HG03558 (cell line): ENCODE data around the gene PTPRA.

ENCODE experiments used
- ATAC-seq: cut with Tn5 transposase; IDR thresholded peaks from one replicate; pipeline ENCODE4 v1.9.1; 2021; ENCODE audit warnings: moderate number of reproducible peaks; ENCODE audit not compliant: unreplicated experiment; ENCODE audit errors: extremely low read depth

The PTPRA gene

DNA sequence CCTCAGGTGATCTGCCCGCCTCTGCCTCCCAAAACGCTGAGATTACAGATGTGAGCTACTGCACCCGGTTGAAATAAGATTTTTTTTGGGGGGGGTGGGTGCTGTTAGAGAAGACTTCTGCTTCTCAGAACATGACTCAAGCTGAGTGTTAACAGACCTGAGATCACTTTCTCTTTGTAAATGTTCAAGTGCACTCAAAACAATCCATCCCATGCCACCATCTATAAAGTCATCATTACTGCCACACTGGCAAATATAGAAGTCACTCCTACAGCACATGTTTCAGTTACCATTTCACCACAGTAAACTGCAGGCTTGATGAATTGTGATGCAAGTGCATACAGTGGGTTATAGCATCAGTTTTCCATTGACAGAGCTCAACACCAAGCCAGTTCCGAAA lies 23.8 kb upstream of the PTPRA start:
- ATAC-seq: no peak

DNA sequence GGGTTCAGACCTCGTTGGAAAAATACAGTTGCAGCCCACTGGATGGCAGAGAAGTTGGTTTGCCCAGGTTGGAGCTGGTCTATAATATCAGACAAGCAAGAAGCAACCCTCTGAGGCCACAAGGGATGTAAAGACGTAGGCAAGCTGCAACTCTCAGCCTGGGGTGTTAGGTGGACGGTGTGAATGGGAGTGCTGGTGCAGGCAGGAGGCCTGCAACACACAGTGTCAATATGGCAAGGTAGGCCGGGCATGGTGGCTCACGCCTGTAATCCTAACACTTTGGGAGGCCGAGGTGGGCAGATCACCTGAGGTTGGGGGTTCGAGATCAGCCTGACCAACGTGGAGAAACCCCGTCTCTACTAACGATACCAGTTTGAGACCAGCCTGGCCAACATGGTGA lies 22.2 kb upstream of the PTPRA start:
- no peak for ATAC-seq

DNA sequence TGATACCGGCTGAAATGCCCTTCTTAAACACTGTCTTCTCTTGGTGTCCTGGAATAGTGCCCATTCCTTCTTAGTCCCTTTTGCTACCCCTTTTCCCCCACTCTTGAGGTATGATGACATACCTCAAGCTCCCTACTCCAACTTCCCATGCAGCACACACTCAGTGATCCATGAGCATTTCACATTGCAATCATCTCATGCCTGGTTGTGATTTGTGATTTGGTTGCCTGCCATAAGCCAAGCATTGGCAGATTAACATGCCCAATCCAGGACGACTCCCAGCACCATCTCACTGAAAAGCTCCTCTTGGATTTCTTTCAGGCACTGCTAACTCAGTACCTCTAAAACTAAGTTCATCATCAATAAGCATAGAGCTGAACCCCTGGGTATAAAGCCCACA lies 14.7 kb upstream of the PTPRA start:
- no peak for ATAC-seq

DNA sequence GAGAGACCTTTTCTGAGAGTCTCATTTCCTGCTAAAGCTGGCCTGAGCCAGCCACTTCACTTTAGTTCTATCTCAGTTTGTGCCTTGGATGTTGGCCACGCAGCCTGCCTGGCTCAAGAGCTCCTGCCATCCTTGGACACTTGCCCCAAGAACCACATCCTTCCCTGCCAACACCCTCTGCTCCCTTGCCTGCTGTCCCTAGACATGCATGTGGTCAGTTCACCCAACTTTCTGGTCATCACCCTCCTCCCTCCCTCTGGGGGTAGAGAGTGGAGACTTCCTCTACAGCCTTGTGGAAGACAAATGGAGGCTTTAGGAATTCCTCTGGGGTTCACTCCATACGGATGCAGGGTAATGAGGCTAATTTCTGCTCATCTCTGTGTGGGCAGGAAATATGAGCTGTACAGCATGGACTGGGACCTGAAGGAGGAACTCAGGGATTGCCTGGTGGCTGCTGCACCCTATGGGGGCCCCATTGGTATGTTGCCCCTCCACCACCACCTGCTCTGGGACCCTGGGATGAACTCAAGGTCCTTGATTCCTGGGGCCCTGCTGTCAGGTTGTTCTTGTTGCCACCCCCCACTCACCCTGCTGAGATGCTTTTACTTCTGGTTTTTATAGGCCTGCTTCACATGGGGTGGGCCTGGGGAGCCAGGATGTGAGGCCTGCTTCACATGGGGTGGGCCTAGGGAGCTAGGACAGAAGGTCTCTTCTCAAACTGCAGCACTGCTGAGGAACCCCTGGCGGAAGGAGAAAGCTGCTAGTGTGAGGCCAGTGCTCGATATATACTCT lies 13.8 kb upstream of the PTPRA start:
- no peak for ATAC-seq

- no peak for ATAC-seq
These were observed 8.7 kb upstream of the PTPRA start for GRCh38 chr20:2864626-2865025.

GRCh38 chr20:2865101-2865500 lies 8.2 kb upstream of the PTPRA start:
- no peak for ATAC-seq

GRCh38 chr20:2865630-2866029 lies 7.7 kb upstream of the PTPRA start:
- ATAC-seq: no peak

DNA sequence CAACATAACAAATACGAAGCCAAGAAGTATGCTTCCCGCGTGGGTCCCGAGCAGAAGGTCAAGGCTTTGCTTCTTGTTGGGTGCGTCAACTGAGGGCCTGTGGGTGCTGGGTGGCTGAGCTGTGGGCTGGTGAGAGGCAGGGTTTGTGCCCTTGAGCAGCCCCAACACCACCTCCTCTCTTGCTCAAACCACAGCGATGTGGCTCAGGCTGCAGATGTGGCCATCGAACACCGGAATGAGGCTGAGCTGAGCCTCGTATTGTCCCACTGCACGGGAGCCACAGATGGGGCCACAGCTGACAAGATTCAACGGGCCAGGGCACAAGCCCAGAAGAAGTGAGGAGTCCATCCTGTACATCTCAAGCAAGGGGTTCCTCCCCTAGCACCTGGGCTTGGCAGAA lies 7.0 kb upstream of the PTPRA start:
- no peak for ATAC-seq

DNA sequence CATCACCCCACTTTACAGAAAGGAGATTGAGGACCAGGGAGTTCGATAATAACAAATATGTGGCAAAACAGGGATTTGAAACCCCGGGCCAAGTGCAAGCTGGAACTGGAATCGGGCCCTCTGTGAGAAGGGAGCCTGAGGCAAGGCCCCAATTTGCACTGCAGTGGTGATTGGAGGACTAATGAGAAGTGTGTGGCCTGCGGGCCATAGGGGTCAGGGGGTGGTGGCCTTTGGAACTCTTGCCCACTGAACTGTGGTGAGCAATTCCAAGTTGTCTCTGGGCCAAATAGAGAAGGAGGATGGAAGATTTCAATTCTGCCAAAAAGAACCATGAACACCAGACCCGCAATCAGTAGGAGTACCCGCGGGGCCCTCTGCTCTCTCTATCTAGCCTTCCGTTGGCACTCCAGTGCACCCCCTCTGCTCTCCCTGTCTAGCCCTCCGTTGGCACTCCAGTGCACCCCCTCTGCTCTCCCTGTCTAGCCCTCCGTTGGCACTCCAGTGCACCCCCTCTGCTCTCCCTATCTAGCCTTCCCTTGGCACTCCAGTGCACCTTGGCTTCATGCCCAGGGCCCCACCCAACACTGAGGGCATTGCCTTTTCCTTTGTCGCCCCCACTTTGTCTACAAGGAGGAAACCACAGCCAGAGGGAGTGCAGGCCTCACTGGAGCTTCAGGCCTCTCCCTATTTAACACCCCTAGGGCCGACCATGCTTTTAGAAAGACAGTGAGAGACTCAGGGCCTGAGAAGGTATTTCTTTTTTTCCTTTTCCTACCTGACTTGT lies 6.0 kb upstream of the PTPRA start:
- ATAC-seq: no peak

GRCh38 chr20:2869381-2869780 lies 3.9 kb upstream of the PTPRA start:
- ATAC-seq: no peak

DNA sequence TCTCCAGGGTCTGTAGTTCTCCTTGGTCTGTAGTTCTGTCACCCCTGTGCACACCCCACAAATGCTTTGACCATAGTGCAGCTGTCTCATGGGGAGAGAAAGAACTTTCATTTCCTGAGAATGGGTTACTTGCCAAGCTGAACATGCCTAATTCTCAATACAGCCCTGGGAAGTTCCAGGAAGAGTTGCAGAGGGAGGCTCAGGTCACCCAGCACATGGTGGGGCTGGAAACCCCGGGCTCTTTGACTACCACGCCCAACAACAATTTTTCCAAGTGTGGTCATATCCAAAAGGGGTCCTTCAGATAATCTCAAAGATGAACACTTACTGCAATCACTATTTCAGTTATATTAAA lies 2.2 kb upstream of the PTPRA start:
- ATAC-seq: no peak

- ATAC-seq: no peak
These were observed 1.4 kb upstream of the PTPRA start for GRCh38 chr20:2871661-2872458.

DNA sequence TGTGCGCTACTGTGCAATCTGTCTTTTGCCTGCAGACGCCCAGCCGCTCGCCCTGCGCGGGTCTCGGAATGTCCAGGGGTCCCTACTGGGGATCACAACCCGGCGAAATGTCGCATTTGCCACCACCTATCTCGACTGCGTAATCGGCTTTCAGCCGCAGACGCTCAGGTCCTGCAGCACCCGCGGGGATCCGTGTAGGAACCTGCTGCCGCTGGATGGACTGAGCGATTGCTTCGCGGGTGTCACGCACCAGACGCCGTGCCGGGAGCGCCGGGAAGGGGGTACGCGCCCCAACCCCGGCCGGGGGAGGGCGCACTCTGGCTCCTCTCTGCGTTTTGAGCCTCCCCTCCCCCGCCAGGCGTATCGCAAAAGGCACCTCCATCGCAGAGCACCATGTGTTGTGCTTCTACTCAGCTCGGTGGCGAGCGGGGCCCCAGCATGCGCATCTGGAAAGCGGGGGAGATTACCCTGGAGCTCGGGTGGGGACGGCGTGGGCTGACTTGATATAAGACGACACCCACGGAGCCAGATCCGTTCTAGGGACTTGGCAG lies 747 bp upstream of the PTPRA start:
- ATAC-seq: no peak

DNA sequence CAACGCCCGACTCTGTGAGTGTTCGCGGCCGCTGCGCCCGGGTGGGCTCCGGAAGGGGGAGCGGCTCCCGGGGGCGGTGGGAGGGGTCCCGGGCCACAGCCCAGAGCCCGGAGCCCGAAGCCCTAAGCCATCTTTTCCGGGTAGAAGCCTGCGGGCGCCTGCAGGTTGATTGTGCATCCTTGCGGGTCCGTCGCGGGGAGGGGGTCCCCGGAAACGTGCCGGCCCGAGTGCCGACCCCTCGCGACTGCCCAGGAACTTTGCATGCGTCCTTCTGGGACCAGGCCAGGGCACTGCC lies 413 bp downstream of the PTPRA start:
- ATAC-seq: no peak

DNA sequence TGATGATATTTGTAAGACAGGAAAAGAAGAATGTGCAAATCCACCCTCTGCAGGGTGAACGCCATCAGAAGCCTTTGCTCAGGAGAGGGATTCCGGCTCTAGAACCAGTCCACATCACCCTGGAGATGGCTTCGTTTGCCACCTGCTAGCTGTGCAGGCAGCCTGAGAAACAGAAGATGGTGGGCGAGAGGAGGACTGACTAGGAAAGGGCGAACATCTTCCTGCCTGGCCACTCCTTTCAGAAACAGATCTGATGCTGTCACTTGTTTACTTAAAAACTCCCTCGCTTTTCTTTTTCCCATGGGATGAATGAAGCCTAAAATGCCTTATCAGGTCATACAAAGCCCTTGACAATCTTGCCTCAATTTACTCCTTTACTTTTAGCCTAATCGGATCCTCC lies 1.2 kb downstream of the PTPRA start:
- ATAC-seq: no peak

GRCh38 chr20:2875690-2876203 lies 2.5 kb downstream of the PTPRA start:
- no peak for ATAC-seq

- no peak for ATAC-seq
These were observed 5.2 kb downstream of the PTPRA start for GRCh38 chr20:2878515-2878914.

DNA sequence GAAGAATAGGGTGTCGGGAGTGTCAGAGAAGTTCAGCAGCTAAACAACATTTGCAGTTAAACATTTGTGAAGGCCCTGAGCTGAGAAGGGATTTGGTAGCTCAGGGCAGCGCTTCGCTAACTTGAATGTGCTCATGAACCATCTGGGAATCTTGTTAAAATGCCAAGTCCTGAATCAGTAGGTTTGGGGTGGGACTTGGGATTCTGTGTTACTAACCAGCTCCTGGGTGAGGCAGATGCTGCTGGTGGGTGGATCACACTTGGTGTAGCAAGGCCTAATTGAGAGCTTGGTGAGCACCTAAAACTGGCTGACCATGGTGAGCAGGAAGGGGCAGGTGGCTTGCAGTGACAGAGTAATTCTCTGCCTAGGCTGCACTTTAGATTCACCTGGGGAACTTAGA lies 5.9 kb downstream of the PTPRA start:
- no peak for ATAC-seq

DNA sequence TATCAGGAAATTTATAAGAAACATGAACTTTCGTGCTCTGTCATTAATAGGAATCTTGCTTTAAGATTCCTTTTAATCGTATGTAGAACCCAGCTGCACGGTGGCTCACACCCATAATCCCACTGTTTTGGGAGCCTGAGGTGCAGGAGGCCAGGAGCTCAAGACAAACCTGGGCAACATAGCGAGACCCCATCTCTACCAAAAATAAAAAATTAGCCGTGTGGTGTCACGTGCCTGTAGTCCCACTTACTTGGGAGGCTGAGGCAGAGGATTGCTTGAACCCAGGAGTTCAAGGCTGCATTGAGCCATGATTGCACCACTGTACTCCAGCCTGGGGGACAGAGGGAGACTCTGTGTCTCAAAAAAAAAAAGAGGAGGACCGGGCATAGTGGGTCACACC lies 7.4 kb downstream of the PTPRA start:
- ATAC-seq: no peak

DNA sequence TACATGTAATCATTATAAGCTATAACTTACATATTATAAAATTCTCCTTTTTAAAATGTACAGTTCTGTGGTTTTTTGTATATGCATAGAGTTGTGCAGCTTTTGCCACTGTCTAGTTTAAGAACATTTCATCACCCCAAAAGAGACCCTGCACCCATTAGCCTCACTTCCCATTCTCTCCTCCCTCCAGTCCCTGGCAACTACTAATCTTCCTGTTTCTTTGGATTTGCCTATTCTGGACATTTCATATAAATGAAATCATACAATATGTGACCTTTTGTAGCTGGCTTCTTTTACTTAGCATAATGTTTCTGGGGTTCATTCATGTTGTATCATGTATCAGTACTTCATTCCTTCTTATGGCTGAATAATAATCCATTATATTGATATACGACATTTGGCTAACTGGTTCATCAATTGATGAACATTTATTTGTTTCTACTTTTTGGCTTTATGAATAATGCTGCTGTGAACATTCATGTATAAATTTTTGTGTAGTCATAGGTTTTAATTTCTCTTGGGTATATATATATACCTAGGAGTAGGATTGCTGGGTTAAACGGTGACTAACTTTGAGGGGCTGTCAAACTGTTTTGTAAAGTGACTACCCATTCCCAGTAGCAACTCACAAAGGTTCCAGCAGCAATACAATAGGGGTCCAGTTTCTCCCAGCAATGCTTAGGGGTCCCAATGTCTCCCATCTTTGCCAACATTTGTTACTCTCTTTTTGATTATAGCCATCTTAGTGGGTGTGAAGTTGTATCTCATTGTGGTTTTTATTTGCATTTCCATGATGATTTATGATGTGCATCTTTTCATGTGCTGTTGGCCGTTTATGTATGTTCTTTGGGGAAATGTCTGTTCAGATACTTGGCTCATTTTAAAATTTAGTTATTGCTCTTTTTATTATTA lies 10.7 kb downstream of the PTPRA start:
- no peak for ATAC-seq
